Measurements from ENCODE around the gene GLYATL1. TPM values are rescaled to one million over a fixed set of nuclear protein-coding genes. Genes with fewer than 3 reads are reported as not detected.
A peak's percentile ranks its signal among the peaks of the same experiment; 100 is the strongest.

GLYATL1 gene
- total and polyA plus RNA-seq, 12 donors = 0.06 TPM; not detected in 11

GRCh38 chr11:58957922-58958321 is 18.6 kb downstream of the GLYATL1 start:
- TF ChIP-seq, protein P1, sequence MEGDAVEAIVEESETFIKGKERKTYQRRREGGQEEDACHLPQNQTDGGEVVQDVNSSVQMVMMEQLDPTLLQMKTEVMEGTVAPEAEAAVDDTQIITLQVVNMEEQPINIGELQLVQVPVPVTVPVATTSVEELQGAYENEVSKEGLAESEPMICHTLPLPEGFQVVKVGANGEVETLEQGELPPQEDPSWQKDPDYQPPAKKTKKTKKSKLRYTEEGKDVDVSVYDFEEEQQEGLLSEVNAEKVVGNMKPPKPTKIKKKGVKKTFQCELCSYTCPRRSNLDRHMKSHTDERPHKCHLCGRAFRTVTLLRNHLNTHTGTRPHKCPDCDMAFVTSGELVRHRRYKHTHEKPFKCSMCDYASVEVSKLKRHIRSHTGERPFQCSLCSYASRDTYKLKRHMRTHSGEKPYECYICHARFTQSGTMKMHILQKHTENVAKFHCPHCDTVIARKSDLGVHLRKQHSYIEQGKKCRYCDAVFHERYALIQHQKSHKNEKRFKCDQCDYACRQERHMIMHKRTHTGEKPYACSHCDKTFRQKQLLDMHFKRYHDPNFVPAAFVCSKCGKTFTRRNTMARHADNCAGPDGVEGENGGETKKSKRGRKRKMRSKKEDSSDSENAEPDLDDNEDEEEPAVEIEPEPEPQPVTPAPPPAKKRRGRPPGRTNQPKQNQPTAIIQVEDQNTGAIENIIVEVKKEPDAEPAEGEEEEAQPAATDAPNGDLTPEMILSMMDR (IDR thresholded peaks at IDR 0.05) = no peak
- intact Hi-C loops (cut with DNase I) = no loop called here
- Histone ChIP-seq H3K4me1 (no peaks in the 10 kb centered on the region), H3K9me3 (no peaks in the 10 kb centered on the region), H3K4me3 (no peak overlapping the region), H3K27ac (no peak overlapping the region), H3K27me3 (peaks cover 0 to 48% (median 10%) of the 10 kb centered on the region in 7 donors), H3K36me3 (no peaks in the 10 kb centered on the region)
- 61 to 62% methylated on average over 5 of the region's 5 CpGs for WGBS, 2 donors
- DNase-seq (no peak), ATAC-seq (no peak)

DNA sequence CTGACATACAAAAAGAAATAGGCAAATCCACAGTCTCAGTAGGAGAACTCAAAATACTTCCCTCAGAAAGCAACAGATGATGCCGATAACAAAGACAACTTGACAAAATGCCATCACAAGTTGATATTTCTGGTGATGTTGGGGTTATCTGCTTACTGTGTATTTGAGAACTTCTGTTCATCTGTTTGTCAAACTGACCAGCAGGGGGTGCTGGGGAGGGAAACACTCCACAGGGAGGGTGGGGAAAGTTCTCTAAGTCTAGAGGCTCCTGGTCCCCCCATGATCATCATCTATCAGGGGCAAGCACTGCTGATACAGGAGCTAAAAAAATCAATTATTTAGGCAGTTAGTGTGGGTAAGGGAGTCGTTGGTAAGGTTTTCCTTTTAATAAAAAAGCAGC is 19.2 kb downstream of the GLYATL1 start:
- Histone ChIP-seq H3K4me1 (no peaks in the 10 kb centered on the region), H3K36me3 (no peaks in the 10 kb centered on the region), H3K27ac (no peak overlapping the region), H3K27me3 (peaks cover 0 to 54% (median 16%) of the 10 kb centered on the region in 7 donors), H3K9me3 (no peaks in the 10 kb centered on the region), H3K4me3 (no peak overlapping the region)
- peak in 1 of 2 donors; percentile 14 for DNase-seq
- ATAC-seq = peak in 1 of 8 donors; percentile 28
- TF ChIP-seq, protein P1 (IDR thresholded peaks at IDR 0.05) = peak in 7 of 9 donors; percentile 27 to 52 (median 39)
- 64 to 65% methylated on average over 2 of the region's 2 CpGs for WGBS, 2 donors
- intact Hi-C loops (cut with DNase I) = no loop called here

DNA sequence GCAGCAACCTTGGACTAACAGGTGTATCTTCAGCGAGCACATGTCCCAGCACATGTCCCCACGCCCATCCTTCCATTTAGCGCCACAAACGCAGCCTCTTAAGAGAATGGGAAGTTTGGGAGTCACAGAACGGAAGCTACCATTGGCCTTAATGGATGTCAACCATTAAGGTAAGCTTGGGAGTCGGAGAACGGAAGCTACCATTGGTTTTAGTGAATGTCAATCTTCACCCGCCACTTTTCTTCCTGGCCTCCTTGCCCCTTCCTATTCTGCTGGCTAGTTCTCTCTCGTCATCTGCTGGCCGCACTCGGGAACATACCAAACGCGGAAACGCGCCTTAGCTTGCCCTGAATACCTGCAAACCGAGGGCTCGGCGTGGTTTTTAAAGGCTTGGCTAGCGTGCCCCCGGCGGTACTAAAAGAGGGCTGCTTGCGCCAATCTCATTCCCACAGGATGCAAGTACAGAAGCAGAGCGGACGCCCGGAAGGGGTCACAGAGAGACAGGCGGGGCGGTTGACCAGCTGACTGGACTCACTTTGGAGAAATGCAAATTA is 24.3 kb downstream of the GLYATL1 start:
- Histone ChIP-seq H3K4me1 (no peaks in the 10 kb centered on the region), H3K27ac (no peak overlapping the region), H3K4me3 (no peak overlapping the region), H3K36me3 (no peaks in the 10 kb centered on the region), H3K27me3 (peaks cover 0 to 74% (median 35%) of the 10 kb centered on the region in 7 donors), H3K9me3 (no peaks in the 10 kb centered on the region)
- intact Hi-C loops (cut with DNase I) = loop anchor here in 1 of 10 donors (10.0 kb wide), 1 partner anchor 91 kb away; no protein-coding TSS in a partner anchor
- 10 to 11% methylated on average over 27 of the region's 27 CpGs for WGBS, 2 donors
- ATAC-seq = no peak
- TF ChIP-seq, protein P1 (IDR thresholded peaks at IDR 0.05) = no peak
- DNase-seq = no peak

GRCh38 chr11:58965246-58965985 is 26.1 kb downstream of the GLYATL1 start:
- intact Hi-C loops (cut with DNase I) = loop anchor here in 1 of 10 donors (10.0 kb wide), 1 partner anchor 89 kb away; no protein-coding TSS in a partner anchor
- H3K4me1 ChIP-seq = no peaks in the 10 kb centered on the region
- H3K27ac ChIP-seq = no peak overlapping the region
- ATAC-seq (no peak), DNase-seq (no peak)
- H3K27me3 ChIP-seq = peaks cover 0 to 89% (median 38%) of the 10 kb centered on the region in 7 donors
- 66 to 73% methylated on average over 6 of the region's 6 CpGs for WGBS, 2 donors
- no peak overlapping the region for H3K4me3 ChIP-seq
- H3K9me3 ChIP-seq = no peaks in the 10 kb centered on the region
- TF ChIP-seq, protein P1 (IDR thresholded peaks at IDR 0.05) = no peak
- no peaks in the 10 kb centered on the region for H3K36me3 ChIP-seq
